H9 (cell line): ENCODE measurements around the gene HBS1L. TPM values are rescaled to one million over a fixed set of nuclear protein-coding genes. Genes with fewer than 3 reads are reported as not detected.

ENCODE experiments used
- DNase-seq: peaks from one replicate; pipeline ENCODE4 v3.0.0-alpha.2; 2017
- H2AFZ ChIP-seq: one replicate; pipeline ENCODE4 v1.6.1; 2013; ENCODE audit warnings: mild to moderate bottlenecking, low read length, control low read depth, moderate library complexity
- H2AK5ac ChIP-seq: 2 replicates; pipeline ENCODE4 v1.6.1; 2013; ENCODE audit warnings: low read length, control low read depth, mixed read lengths; ENCODE audit not compliant: insufficient read length
- H2BK120ac ChIP-seq: one replicate; pipeline ENCODE4 v1.6.1; 2013; ENCODE audit warnings: low read depth, mild to moderate bottlenecking, low read length, control low read depth, inconsistent platforms; ENCODE audit not compliant: poor library complexity, severe bottlenecking
- H2BK12ac ChIP-seq: 2 replicates; pipeline ENCODE4 v1.6.1; 2013; ENCODE audit warnings: low read length, control low read depth, mixed read lengths, low read depth; ENCODE audit not compliant: insufficient read length
- H2BK15ac ChIP-seq: 2 replicates; pipeline ENCODE4 v1.6.1; 2013; ENCODE audit warnings: low read depth, low read length, control low read depth
- H2BK20ac ChIP-seq: one replicate; pipeline ENCODE4 v1.6.1; 2013; ENCODE audit warnings: low read depth, mild to moderate bottlenecking, low read length, control low read depth, inconsistent platforms; ENCODE audit not compliant: poor library complexity, severe bottlenecking
- H2BK5ac ChIP-seq: 2 replicates; pipeline ENCODE4 v1.6.1; 2013; ENCODE audit warnings: low read length, control low read depth, mixed read lengths; ENCODE audit not compliant: insufficient read length
- H3K14ac ChIP-seq: 2 replicates; pipeline ENCODE4 v1.6.1; 2013; ENCODE audit warnings: low read length, control low read depth; ENCODE audit not compliant: insufficient read depth
- H3K18ac ChIP-seq: 2 replicates; pipeline ENCODE4 v1.6.1; 2013; ENCODE audit warnings: low read depth, mild to moderate bottlenecking, mixed read lengths, low read length, control low read depth; ENCODE audit not compliant: insufficient read length
- H3K23ac ChIP-seq: 2 replicates; pipeline ENCODE4 v1.6.1; 2013; ENCODE audit warnings: low read length, control low read depth, mixed read lengths, low read depth; ENCODE audit not compliant: insufficient read length
- H3K23me2 ChIP-seq: 2 replicates; pipeline ENCODE4 v1.6.1; 2013; ENCODE audit warnings: low read depth, mild to moderate bottlenecking, mixed read lengths, low read length, control low read depth; ENCODE audit not compliant: insufficient read length, poor library complexity, severe bottlenecking
- H3K27ac ChIP-seq: 2 replicates; pipeline ENCODE4 v1.5.1; 2013; ENCODE audit warnings: low read length, control low read depth, mixed read lengths, low read depth; ENCODE audit not compliant: insufficient read length
- H3K27me3 ChIP-seq: 2 replicates; pipeline ENCODE4 v1.6.1; 2013; ENCODE audit warnings: low read length, control low read depth, inconsistent platforms; ENCODE audit not compliant: insufficient read depth
- H3K4ac ChIP-seq: 2 replicates; pipeline ENCODE4 v1.6.1; 2013; ENCODE audit warnings: low read depth, mild to moderate bottlenecking, control low read depth, inconsistent platforms, low read length, moderate library complexity
- H3K4me1 ChIP-seq: 2 replicates; pipeline ENCODE4 v1.6.1; 2013; ENCODE audit warnings: low read length, control low read depth, inconsistent platforms; ENCODE audit not compliant: insufficient read depth
- H3K4me2 ChIP-seq: 2 replicates; pipeline ENCODE4 v1.6.1; 2013; ENCODE audit warnings: low read length, control low read depth, mixed read lengths; ENCODE audit not compliant: insufficient read length, insufficient read depth
- H3K56ac ChIP-seq: 2 replicates; pipeline ENCODE4 v1.6.1; 2013; ENCODE audit warnings: low read depth, mild to moderate bottlenecking, mixed read lengths, low read length, control low read depth; ENCODE audit not compliant: insufficient read length
- H3K79me1 ChIP-seq: 2 replicates; pipeline ENCODE4 v1.6.1; 2013; ENCODE audit warnings: low read depth, mild to moderate bottlenecking, moderate library complexity, low read length, control low read depth, inconsistent platforms; ENCODE audit not compliant: insufficient read depth, poor library complexity, severe bottlenecking
- H3K79me2 ChIP-seq: 2 replicates; pipeline ENCODE4 v1.6.1; 2013; ENCODE audit warnings: low read length, control low read depth, inconsistent platforms; ENCODE audit not compliant: insufficient read depth
- H3K9ac ChIP-seq: 2 replicates; pipeline ENCODE4 v1.6.1; 2013; ENCODE audit warnings: low read length, control low read depth, mixed read lengths; ENCODE audit not compliant: insufficient read length; ENCODE audit errors: extremely low read depth
- H3K9me3 ChIP-seq: one replicate; pipeline ENCODE4 v1.6.1; 2013; ENCODE audit warnings: low read depth, low read length, inconsistent platforms; ENCODE audit not compliant: control insufficient read depth
- H3T11ph ChIP-seq: one replicate; pipeline ENCODE4 v1.6.1; 2013; ENCODE audit warnings: mild to moderate bottlenecking, low read length, control low read depth, inconsistent platforms
- H4K20me1 ChIP-seq: one replicate; pipeline ENCODE4 v1.6.1; 2013; ENCODE audit not compliant: control insufficient read depth, insufficient read length, insufficient read depth
- H4K5ac ChIP-seq: 2 replicates; pipeline ENCODE4 v1.6.1; 2013; ENCODE audit warnings: low read depth, mild to moderate bottlenecking, mixed read lengths, low read length, control low read depth; ENCODE audit not compliant: insufficient read length
- H4K8ac ChIP-seq: replicated peaks from 2 replicates; pipeline ENCODE4 v1.6.1; 2013; ENCODE audit warnings: low read length, control low read depth, mixed read lengths, low read depth; ENCODE audit not compliant: insufficient read length
- H4K91ac ChIP-seq: 2 replicates; pipeline ENCODE4 v1.6.1; 2013; ENCODE audit warnings: low read depth, mild to moderate bottlenecking, moderate library complexity, mixed read lengths, low read length, control low read depth; ENCODE audit not compliant: insufficient read length
- H3K27ac Mint-ChIP-seq, 3 experiments: 2 replicates in 2 of 3; 3 replicates in 1 of 3; pipeline ENCODE4 v1.8.0; 2020 to 2021; ENCODE audit warnings: mixed read lengths in 3 of 3, mild to moderate bottlenecking in 1 of 3, moderate library complexity in 1 of 3
- H3K27me3 Mint-ChIP-seq: 2 replicates; pipeline ENCODE4 v1.8.0; 2021; ENCODE audit warnings: low read depth, mild to moderate bottlenecking, moderate library complexity, mixed read lengths
- H3K36me3 Mint-ChIP-seq, 3 experiments: 2 replicates in 2 of 3; 3 replicates in 1 of 3; pipeline ENCODE4 v1.8.0; 2020 to 2021; ENCODE audit warnings: low read depth in 3 of 3, mixed read lengths in 3 of 3; ENCODE audit not compliant: insufficient read depth in 1 of 3
- H3K4me1 Mint-ChIP-seq, 2 experiments: 2 replicates each; pipeline ENCODE4 v1.8.0; 2020; ENCODE audit warnings: mixed read lengths in 2 of 2
- H3K4me3 Mint-ChIP-seq, 2 experiments: 2 replicates in 1 of 2; 3 replicates in 1 of 2; pipeline ENCODE4 v1.8.0; 2020 to 2021; ENCODE audit warnings: mild to moderate bottlenecking in 2 of 2, mixed read lengths in 2 of 2, moderate library complexity in 1 of 2
- H3K9me3 Mint-ChIP-seq, 2 experiments: 2 replicates in 1 of 2; 3 replicates in 1 of 2; pipeline ENCODE4 v1.8.0; 2020; ENCODE audit warnings: mild to moderate bottlenecking in 2 of 2, mixed read lengths in 2 of 2, moderate library complexity in 1 of 2
- CTCF ChIP-seq: fragments of 200-600 bp; sonication (generic); conservative IDR thresholded peaks from 3 replicates; pipeline ENCODE4 v1.8.0; 2021; ENCODE audit warnings: antibody characterized with exemption, mild to moderate bottlenecking
- WGBS: extraction: QIAGEN DNeasy Blood & Tissue Kit; methylation state at CpG from one replicate; pipeline ENCODE4 v1.1.7; 2013; ENCODE audit warnings: missing lambda C conversion rate, low lambda C conversion rate, mixed read lengths; ENCODE audit not compliant: insufficient read length; ENCODE audit errors: extremely low coverage; 5-methylcytosine and 5-hydroxymethylcytosine counted together
- total RNA-seq: library from RNA; stranded (reverse); gene quantifications from 2 replicates; pipeline ENCODE4 v1.2.1, GENCODE V29; 2021

The HBS1L gene
- total RNA-seq, 1 experiment from 2014 or later: 110 TPM

GRCh38 chr6:134956032-134956431 lies 98.6 kb downstream of the HBS1L start:
- no peak for DNase-seq
- peaks cover 11 to 21% (median 17%) of the 10 kb centered on the region in 3 experiments for H3K36me3 Mint-ChIP-seq
- no peak overlapping the region for H2AK5ac ChIP-seq
- no peak overlapping the region for H3K27ac Mint-ChIP-seq
- no peak overlapping the region for H2AFZ ChIP-seq
- no peak overlapping the region for H3K9ac ChIP-seq
- H3K27me3 ChIP-seq: no peaks in the 10 kb centered on the region
- H3K4me1 Mint-ChIP-seq: no peaks in the 10 kb centered on the region
- H4K91ac ChIP-seq: no peak overlapping the region
- H3K27me3 Mint-ChIP-seq: no peaks in the 10 kb centered on the region; the same call in none of the 2 replicates
- no peak overlapping the region for H2BK12ac ChIP-seq
- no peak overlapping the region for H3K27ac ChIP-seq
- no peak for TF ChIP-seq CTCF
- no peak overlapping the region for H2BK15ac ChIP-seq
- no peaks in the 10 kb centered on the region for H3K79me2 ChIP-seq
- no peak overlapping the region for H3K18ac ChIP-seq
- H3K4me2 ChIP-seq: no peak overlapping the region
- no peak overlapping the region for H2BK5ac ChIP-seq
- H2BK120ac ChIP-seq: no peak overlapping the region
- no peaks in the 10 kb centered on the region for H4K20me1 ChIP-seq
- H3K79me1 ChIP-seq: no peaks in the 10 kb centered on the region
- no peaks in the 10 kb centered on the region for H3K23me2 ChIP-seq
- no CpG with 5 or more reads among the region's 5 CpGs for WGBS
- no peaks in the 10 kb centered on the region for H3K9me3 ChIP-seq
- H4K5ac ChIP-seq: no peak overlapping the region
- H4K8ac ChIP-seq: no peak overlapping the region
- no peak overlapping the region for H3K56ac ChIP-seq
- no peaks in the 10 kb centered on the region for H3K4me1 ChIP-seq
- H2BK20ac ChIP-seq: no peak overlapping the region
- H3K4ac ChIP-seq: no peak overlapping the region
- H3K23ac ChIP-seq: no peak overlapping the region
- no peak overlapping the region for H3K4me3 Mint-ChIP-seq
- no peak overlapping the region for H3K14ac ChIP-seq
- H3K9me3 Mint-ChIP-seq: peaks cover 8 to 11% of the 10 kb centered on the region in 2 experiments
- H3T11ph ChIP-seq: no peak overlapping the region
